ENCODE data around the gene DDX51.

DDX51 gene

DNA sequence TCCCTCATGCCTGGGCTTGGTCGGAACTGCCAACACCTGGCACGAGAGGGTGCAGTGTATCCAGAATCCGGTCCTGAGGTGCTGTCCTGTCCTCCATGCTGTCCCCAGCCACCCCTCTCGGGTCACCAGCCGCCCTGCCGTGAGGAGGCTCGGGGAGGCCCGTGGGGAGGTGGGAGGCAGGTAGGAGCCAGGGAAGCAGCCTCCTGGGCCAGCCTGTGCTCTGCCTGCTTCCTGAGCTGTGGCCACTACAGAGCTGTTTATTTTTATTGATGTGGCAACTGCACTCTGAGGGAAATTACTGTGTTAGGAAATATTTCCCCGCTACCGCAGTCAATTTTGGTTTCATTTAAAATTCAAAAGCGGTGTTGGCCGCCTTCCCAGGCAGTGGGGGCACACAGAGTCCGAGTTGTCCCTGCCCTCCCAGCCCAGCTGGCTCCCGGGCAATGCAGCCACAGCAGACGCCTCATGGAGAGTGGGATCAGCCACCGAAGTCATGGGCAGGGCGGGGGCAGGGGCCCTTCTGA, 18.5 kb upstream of the DDX51 start:
- H3K9me3 Mint-ChIP-seq = no peaks in the 10 kb centered on the region
- peaks cover 13% of the 10 kb centered on the region for H3K4me1 Mint-ChIP-seq
- no peaks in the 10 kb centered on the region for H3K36me3 Mint-ChIP-seq
- no peaks in the 10 kb centered on the region for H3K27me3 Mint-ChIP-seq
- no peak overlapping the region for H3K27ac Mint-ChIP-seq
- H3K4me3 Mint-ChIP-seq = no peak overlapping the region

DNA sequence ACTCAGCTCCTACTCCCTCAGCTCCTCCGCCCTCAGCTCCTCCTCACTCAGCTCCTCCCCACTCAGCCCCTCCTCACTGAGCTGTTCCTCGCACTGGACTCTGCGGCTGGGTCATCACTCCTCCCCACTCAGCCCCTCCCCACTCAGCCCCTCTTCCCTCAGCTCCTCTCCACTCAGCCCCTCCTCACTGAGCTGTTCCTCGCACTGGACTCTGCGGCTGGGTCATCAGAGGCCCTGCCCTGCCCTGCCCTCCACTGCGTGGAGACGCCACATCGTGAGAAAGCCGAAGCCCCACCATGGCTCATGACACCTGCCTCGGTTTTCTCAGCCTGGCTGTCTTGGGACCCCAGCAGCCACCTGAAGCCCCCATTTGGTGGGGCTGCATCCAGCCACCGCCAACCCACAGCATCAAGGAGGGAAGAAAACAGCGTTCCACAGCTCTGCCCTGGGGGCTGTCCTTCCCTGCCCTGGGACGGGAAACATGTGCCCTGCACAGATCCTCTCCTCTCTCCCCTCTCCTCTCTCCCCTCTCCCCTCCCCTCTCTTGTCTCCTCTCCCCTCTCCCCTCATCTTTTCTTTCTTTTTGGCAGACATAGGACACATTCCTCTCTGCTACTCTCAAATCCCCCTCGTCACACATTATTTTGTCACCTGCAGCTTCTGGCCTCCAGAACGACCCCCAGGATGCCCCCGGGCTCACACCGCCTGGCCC, 17.8 kb upstream of the DDX51 start:
- peaks cover 13% of the 10 kb centered on the region for H3K4me1 Mint-ChIP-seq
- H3K9me3 Mint-ChIP-seq = no peaks in the 10 kb centered on the region
- H3K4me3 Mint-ChIP-seq = no peak overlapping the region
- H3K27me3 Mint-ChIP-seq = no peaks in the 10 kb centered on the region
- no peaks in the 10 kb centered on the region for H3K36me3 Mint-ChIP-seq
- H3K27ac Mint-ChIP-seq = no peak overlapping the region

DNA sequence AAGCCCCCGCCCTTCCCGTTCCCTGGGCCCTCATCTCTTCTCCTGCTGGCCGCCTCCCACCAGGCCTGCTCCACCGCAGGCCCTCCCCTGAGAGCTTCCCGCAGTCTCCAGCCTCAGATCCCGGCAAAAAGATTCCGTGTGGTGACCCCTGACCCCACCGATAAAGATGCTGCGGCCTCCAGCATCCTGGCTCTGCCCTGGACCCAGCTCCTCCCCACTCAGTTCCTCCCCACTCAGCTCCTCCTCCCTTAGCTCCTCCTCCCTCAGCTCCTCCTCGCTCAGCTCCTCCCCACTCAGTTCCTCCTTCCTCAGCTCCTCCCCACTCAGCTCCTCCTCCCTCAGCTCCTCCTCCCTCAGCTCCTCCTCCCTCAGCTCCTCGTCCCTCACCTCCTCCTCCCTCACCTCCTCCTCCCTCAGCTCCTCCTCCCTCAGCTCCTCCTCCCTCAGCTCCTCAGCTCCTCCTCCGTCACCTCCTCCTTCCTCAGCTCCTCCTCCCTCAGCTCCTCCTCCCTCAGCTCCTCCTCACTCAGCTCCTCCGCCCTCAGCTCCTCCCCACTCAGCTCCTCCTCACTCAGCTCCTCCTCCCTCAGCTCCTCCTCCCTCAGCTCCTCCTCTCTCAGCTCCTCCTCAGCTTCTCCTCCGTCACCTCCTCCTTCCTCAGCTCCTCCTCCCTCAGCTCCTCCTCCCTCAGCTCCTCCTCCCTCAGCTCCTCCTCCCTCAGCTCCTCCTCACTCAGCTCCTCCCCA, 17.1 kb upstream of the DDX51 start:
- Mint-ChIP-seq H3K27me3 (no peaks in the 10 kb centered on the region), H3K36me3 (no peaks in the 10 kb centered on the region), H3K4me3 (no peak overlapping the region), H3K4me1 (peaks cover 13% of the 10 kb centered on the region), H3K9me3 (no peaks in the 10 kb centered on the region), H3K27ac (no peak overlapping the region)

DNA sequence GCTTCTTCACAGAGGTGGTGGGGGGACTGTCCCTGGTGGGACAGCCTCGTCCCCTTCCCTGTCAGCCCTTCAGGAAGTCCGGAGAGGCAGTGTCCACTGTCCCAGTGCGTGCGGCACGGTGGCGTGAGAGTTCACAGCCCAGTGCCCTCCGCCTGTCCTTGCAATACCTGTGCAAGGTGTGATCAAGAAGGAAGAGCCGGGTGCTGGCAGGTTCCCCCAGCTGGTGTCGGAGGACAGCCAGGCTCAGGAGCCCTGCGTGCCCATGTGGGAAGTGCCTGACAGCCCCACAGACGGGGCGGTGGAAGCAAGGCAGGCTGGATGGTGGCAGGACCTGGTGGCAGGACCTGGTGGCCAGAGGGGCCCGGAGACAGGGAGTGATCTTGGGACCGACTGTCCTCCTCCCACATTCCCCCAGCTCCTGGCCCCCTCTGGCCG, 16.5 kb upstream of the DDX51 start:
- Mint-ChIP-seq H3K36me3 (no peaks in the 10 kb centered on the region), H3K4me3 (no peak overlapping the region), H3K27me3 (no peaks in the 10 kb centered on the region), H3K9me3 (no peaks in the 10 kb centered on the region), H3K4me1 (peaks cover 13% of the 10 kb centered on the region), H3K27ac (no peak overlapping the region)

DNA sequence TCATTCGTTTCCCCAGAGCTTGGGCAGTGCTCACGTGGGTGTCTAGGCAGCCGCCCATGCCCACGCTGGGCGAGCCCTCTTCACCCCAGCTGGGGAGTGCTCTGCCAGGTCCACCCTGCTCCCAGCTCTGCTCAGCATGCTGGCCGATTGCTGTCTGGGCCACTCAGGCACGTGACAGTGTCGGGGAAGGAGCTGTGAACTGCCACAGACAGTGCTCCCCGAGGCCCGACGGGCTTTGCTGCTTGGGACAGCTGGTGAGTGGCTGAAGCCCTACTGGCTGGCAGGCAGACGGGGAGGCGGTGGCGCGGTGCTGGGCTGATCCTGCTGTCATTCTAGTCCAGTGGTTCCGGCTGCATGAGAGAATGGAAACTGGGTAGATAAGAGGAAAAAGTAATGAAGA, 15.9 kb upstream of the DDX51 start:
- H3K27me3 Mint-ChIP-seq = no peaks in the 10 kb centered on the region
- H3K36me3 Mint-ChIP-seq = no peaks in the 10 kb centered on the region
- peaks cover 13% of the 10 kb centered on the region for H3K4me1 Mint-ChIP-seq
- no peak overlapping the region for H3K4me3 Mint-ChIP-seq
- H3K9me3 Mint-ChIP-seq = no peaks in the 10 kb centered on the region
- H3K27ac Mint-ChIP-seq = peak overlapping the region; percentile 36

DNA sequence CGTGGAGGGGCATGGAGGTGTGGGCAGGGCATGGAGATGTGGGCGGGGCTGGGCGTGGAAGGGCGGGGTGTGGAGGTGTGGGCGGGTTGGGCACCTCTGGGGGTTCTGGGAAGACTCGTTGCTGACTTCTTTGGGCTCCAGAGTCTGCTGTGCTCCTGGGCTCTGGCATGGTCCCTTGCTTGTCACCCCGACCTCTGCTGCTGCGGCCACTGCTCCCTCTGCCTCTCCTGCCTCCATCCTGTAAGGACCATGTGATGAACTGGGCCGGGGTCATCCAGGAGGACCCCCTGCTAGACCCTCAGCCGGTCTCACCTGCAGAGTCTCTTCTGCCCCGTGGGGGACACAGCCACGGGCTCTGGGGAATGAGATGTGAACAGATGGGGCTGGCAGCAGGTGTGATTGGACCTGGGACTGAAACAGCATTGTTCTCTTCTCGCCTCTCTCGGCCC, 15.5 kb upstream of the DDX51 start:
- Mint-ChIP-seq H3K4me3 (no peak overlapping the region), H3K4me1 (peaks cover 12% of the 10 kb centered on the region), H3K9me3 (no peaks in the 10 kb centered on the region), H3K27me3 (no peaks in the 10 kb centered on the region), H3K27ac (no peak overlapping the region), H3K36me3 (no peaks in the 10 kb centered on the region)

DNA sequence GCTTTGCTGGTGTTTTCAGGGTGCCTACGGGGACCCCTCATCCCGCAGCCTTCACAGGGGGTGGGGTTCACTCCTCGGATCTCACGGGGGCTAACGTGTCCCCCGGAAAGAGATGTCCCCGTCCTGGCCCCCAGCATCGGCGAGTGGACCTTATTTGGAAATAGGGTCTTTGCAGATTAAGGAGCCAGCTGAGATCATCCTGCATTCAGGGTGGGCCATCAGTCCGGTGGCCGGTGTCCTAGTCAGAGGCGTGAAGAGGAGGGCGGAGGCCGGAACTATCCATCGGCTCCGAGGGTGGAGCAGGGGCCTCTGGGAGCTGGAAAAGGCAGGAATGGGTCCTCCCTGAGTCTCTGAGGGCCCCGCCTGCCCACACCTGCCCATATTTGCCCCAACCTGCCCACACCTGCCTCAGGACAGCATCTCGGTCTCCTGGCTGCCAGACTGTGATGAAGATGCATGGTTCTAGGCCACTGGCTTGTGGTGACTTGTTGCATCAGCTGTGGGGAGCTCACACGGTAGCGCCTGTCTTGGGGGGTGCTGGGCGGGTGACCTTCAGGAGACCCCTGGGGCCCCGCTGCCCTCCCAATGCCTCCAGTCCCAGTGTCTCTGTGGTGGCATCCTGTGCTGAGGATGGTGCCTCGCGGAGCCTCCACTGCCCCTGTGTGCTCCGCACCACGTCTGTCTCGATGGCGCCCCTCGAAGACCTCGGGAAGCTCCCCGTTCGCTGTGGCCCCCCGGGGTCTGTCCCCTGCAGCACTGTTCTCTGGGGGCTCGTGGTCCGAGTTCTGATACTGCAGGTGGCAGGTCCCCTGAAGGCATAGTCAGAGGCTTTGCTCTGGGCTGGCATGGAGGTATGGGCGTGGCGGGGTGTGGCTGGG, 14.8 kb upstream of the DDX51 start:
- no peak overlapping the region for H3K27ac Mint-ChIP-seq
- H3K9me3 Mint-ChIP-seq = no peaks in the 10 kb centered on the region
- H3K4me3 Mint-ChIP-seq = no peak overlapping the region
- no peaks in the 10 kb centered on the region for H3K27me3 Mint-ChIP-seq
- H3K4me1 Mint-ChIP-seq = peaks cover 5% of the 10 kb centered on the region
- no peaks in the 10 kb centered on the region for H3K36me3 Mint-ChIP-seq

DNA sequence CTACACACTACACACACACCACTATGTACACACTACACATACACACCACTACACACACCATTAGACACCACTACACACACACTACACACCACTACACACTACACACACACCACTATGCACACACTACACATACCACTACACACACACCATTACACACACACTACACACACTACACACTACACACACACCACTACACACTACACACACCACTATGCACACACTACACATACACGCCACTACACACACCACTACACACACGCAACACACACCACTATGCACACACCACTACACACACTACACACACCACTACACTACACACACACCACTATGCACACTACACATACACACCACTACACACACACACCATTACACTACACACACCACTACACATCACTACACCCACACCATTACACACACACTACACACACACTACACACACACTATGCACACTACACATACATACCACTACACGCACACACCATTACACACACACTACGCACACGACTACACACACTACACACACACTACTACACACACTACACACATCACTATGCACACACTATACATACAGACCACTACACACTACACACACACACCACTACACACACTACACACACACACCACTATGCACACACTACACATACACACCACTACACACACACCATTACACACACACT, 13.8 kb upstream of the DDX51 start:
- H3K27me3 Mint-ChIP-seq = no peaks in the 10 kb centered on the region
- H3K4me1 Mint-ChIP-seq = no peaks in the 10 kb centered on the region
- no peaks in the 10 kb centered on the region for H3K36me3 Mint-ChIP-seq
- H3K4me3 Mint-ChIP-seq = no peak overlapping the region
- no peaks in the 10 kb centered on the region for H3K9me3 Mint-ChIP-seq
- no peak overlapping the region for H3K27ac Mint-ChIP-seq

DNA sequence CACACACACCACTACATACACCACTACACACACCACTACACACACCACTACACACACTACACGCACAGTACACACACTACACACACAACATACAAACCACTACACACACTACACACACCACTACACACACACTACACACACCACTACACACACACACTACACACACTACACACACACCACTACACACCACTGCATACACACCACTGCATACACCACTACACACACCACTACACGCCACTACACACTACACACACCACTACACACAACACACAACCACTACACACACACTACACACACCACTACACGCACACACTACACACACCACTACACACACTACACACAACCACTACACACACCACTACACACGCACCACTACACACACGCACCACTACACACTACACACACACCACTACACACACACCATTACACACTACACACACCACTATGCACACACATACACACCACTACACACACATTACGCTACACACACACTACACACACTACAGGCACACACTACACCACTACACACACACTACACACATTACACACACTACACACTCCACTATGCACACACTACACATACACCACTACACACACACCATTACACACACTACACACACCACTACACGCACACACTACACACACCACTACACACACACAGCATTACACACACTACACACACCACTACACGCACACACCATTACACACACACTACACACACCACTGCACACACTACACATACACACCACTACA, 12.6 kb upstream of the DDX51 start:
- no peaks in the 10 kb centered on the region for H3K36me3 Mint-ChIP-seq
- H3K27ac Mint-ChIP-seq = no peak overlapping the region
- H3K27me3 Mint-ChIP-seq = no peaks in the 10 kb centered on the region
- no peak overlapping the region for H3K4me3 Mint-ChIP-seq
- H3K4me1 Mint-ChIP-seq = no peaks in the 10 kb centered on the region
- no peaks in the 10 kb centered on the region for H3K9me3 Mint-ChIP-seq

DNA sequence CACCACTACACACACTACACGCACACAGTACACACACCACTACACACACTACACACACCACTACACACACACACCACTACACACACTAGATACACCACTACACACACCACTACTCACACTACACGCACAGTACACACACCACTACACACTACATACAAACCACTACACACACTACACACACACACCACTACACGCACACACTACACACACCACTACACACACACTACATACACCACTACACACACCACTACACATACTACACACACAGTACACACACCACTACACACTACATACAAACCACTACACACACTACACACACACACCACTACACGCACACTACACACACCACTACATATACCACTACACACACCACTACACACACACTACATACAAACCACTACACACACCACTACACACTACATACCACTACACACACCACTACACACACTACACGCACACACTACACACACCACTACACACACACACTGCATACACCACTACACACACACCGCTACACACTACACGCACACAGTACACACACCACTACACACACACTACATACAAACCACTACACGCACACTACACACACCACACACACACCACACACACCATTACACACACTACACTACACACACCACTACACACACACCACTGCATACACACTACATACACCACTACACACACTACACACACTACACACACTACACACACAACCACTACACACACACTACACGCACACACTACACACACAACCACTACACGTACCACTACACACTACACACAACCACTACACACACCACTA, 11.9 kb upstream of the DDX51 start:
- no peak overlapping the region for H3K4me3 Mint-ChIP-seq
- no peaks in the 10 kb centered on the region for H3K36me3 Mint-ChIP-seq
- no peak overlapping the region for H3K27ac Mint-ChIP-seq
- no peaks in the 10 kb centered on the region for H3K27me3 Mint-ChIP-seq
- no peaks in the 10 kb centered on the region for H3K4me1 Mint-ChIP-seq
- H3K9me3 Mint-ChIP-seq = no peaks in the 10 kb centered on the region

DNA sequence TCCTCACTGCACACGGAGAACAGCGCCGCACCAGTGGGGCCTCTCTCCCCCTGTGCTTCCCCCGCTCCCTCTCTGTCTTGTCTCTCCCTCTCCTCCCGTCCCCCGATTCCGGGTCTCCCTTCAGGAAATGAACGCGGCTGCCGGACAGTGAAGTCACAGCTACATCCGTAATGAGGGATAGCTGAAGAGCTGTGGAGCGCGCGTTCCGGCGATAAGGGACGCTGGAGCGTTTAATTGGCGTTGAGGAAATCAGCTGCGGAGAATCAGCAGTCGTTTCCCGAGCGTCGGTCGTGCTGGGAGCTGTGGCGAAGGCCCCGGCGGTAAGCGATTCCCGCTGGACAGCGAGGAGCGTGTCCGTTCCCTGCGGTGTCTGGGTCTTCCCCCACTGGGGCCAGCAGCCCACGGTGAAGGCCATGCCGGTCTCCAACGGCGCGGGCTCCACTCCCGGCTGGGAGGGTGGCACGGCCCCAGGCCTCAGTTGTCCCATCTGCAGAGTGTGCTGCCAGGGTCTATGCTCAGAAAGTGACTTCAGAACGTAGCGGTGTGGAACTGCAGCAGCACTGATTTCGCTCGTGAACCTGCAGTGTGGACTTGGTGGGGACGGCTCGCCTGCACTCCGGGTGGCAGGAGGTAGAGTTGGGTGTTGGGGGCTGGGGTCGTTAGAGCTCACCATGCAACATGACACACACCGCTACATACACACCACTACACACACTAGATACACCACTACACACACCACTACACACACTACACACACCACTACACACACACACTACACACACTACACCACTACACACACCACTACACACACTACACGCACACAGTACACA, 11.0 kb upstream of the DDX51 start:
- no peak overlapping the region for H3K27ac Mint-ChIP-seq
- H3K36me3 Mint-ChIP-seq = no peaks in the 10 kb centered on the region
- no peaks in the 10 kb centered on the region for H3K27me3 Mint-ChIP-seq
- no peaks in the 10 kb centered on the region for H3K9me3 Mint-ChIP-seq
- H3K4me1 Mint-ChIP-seq = no peaks in the 10 kb centered on the region
- H3K4me3 Mint-ChIP-seq = no peak overlapping the region

DNA sequence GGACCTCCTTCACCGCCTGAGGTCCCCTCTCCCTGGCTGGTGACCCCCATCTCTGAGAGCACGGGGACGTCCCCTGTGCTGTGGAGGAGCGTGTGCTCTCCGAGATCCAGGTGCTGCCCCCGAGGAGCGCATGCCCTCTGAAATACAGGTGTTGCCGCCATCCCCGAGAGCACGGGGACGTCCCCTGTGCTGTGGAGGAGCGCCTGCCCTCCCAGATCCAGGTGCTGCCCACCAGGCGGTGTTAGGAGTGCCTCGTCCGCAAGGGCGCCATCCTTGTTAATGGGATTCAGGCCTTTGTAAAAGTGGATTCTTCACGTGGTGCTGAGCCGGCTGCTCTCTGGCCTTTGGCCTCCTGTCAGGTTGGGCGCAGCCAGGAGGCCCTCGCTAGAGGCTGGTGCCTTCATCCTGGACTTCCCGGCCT, 10.2 kb upstream of the DDX51 start:
- Mint-ChIP-seq H3K4me3 (no peak overlapping the region), H3K27me3 (no peaks in the 10 kb centered on the region), H3K4me1 (no peaks in the 10 kb centered on the region), H3K9me3 (no peaks in the 10 kb centered on the region), H3K27ac (peak overlapping the region; percentile 42), H3K36me3 (no peaks in the 10 kb centered on the region)
